SK-N-SH (cell line): ENCODE data around the gene HUS1.

Experiments
- CTCF ChIP-seq: fragments of 200-600 bp; sonication (generic); IDR thresholded peaks from 2 replicates; pipeline ENCODE4 v1.6.1; 2017; ENCODE audit warnings: antibody characterized with exemption, mild to moderate bottlenecking, moderate library complexity
- EZH2phosphoT487 ChIP-seq: fragments of 200-600 bp; sonication (generic); IDR thresholded peaks from 2 replicates; pipeline ENCODE4 v1.6.1; 2017; ENCODE audit warnings: low read depth, mixed run types, mild to moderate bottlenecking, antibody characterized with exemption, moderate library complexity, borderline replicate concordance
- JUND ChIP-seq: IDR thresholded peaks from 2 replicates; pipeline ENCODE4 v1.4.0; 2012

- no peak for TF ChIP-seq CTCF
- TF ChIP-seq EZH2phosphoT487, result no peak
- TF ChIP-seq JUND, result no peak
Measured at GRCh38 chr7:47933215-47933614, 46.2 kb downstream of the HUS1 start.
